A549 (cell line): ENCODE measurements around the gene CLIC4. TPM values are rescaled to one million over a fixed set of nuclear protein-coding genes. Genes with fewer than 3 reads are reported as not detected.

Experiments used
- ATAC-seq, 2 experiments: fragments of 200-7000 bp in 1 of 2; fragments of >200 bp in 1 of 2; cut with Nextera tagmentation in 1 of 2; cut with Tn5 transposase in 1 of 2; 3 replicates each; pipeline versions ENCODE4 v1.8.0 to v1.9.1; 2018 to 2020; ENCODE audit warnings: mild to moderate bottlenecking in 1 of 2, moderate library complexity in 1 of 2
- CTCF ChIA-PET: fragments of 300-600 bp; sonication (Branson Sonifier 250); formaldehyde crosslinking; extraction: SDS; loops from one replicate; lab custom pipeline; 2021; ENCODE audit warnings: antibody characterized with exemption, inconsistent platforms; lab: Yijun Ruan, JAX
- POLR2A ChIA-PET: fragments of 350-600 bp; formaldehyde crosslinking; extraction: SDS; loops from one replicate; lab custom pipeline; 2021; ENCODE audit warnings: antibody characterized with exemption, inconsistent platforms; lab: Yijun Ruan, JAX
- DNase-seq, 2 experiments: peaks; one replicate each; pipeline versions ENCODE4 v3.0.0 to v3.0.0-alpha.2; 2011 to 2016; ENCODE audit warnings: low read depth in 1 of 2, low spot score in 1 of 2
- FAIRE-seq: peaks from 2 replicates; lab custom pipeline; 2011; peaks lifted over from hg19 to GRCh38; lab: Jason Lieb, UNC
- H3K27ac ChIP-seq, 2 experiments: fragments of >200 bp; sonication (Bioruptor Twin); formaldehyde crosslinking; 3 replicates each; pipeline ENCODE4 v1.5.1; 2016 to 2017
- H3K4me1 ChIP-seq: fragments of >200 bp; sonication (Bioruptor Twin); formaldehyde crosslinking; 3 replicates; pipeline ENCODE4 v1.6.1; 2016
- H3K4me2 ChIP-seq: fragments of >200 bp; sonication (Bioruptor Twin); formaldehyde crosslinking; 3 replicates; pipeline ENCODE4 v1.6.1; 2016
- H3K4me3 ChIP-seq: fragments of >200 bp; sonication (Bioruptor Twin); formaldehyde crosslinking; 3 replicates; pipeline ENCODE4 v1.5.1; 2016
- H3K9me3 ChIP-seq: fragments of >200 bp; sonication (Bioruptor Twin); formaldehyde crosslinking; 3 replicates; pipeline ENCODE4 v1.6.1; 2016
- ATOH8 ChIP-seq: fragments of 250-450 bp; sonication (Bioruptor Pico); IDR thresholded peaks from 2 replicates; pipeline ENCODE4 v1.5.0; 2020; ENCODE audit warnings: low read depth, mild to moderate bottlenecking, moderate library complexity
- BCL3 ChIP-seq: fragments of >200 bp; sonication (Bioruptor Twin); formaldehyde crosslinking; IDR thresholded peaks from 3 replicates; pipeline ENCODE4 v1.6.1; 2016
- BHLHE40 ChIP-seq: IDR thresholded peaks from 2 replicates; pipeline ENCODE4 v1.6.1; 2012; ENCODE audit warnings: low read depth, low read length, inconsistent platforms
- CEBPB ChIP-seq, 2 experiments: fragments of >200 bp in 1 of 2; sonication (Bioruptor Twin) in 1 of 2; formaldehyde crosslinking in 1 of 2; IDR thresholded peaks; 2 replicates each; pipeline ENCODE4 v1.6.1; 2012 to 2016
- E2F6 ChIP-seq: IDR thresholded peaks from 2 replicates; pipeline ENCODE4 v1.6.1; 2012; ENCODE audit warnings: low read depth, borderline replicate concordance
- EHF ChIP-seq: fragments of 250-450 bp; sonication (Bioruptor Pico); IDR thresholded peaks from 2 replicates; pipeline ENCODE4 v1.5.0; 2020; ENCODE audit warnings: mild to moderate bottlenecking
- EHMT2 ChIP-seq: fragments of 200-600 bp; sonication (generic); IDR thresholded peaks from 2 replicates; pipeline ENCODE4 v1.6.1; 2016; ENCODE audit warnings: antibody characterized with exemption, low read depth, mild to moderate bottlenecking, moderate library complexity
- ELK1 ChIP-seq: fragments of 150-350 bp; IDR thresholded peaks from 2 replicates; pipeline ENCODE4 v1.6.1; 2014; ENCODE audit warnings: low read depth, mild to moderate bottlenecking, low read length
- FOSL2 ChIP-seq, 2 experiments: fragments of 450-650 bp in 1 of 2; fragments of >200 bp in 1 of 2; sonication (Bioruptor Twin) in 1 of 2; formaldehyde crosslinking; IDR thresholded peaks; 2 replicates each; pipeline versions ENCODE4 v1.5.0 to v1.6.1; 2016 to 2020; ENCODE audit warnings: mild to moderate bottlenecking in 1 of 2, moderate library complexity in 1 of 2
- FOXS1 ChIP-seq: fragments of 250-450 bp; sonication (Bioruptor Pico); IDR thresholded peaks from 2 replicates; pipeline ENCODE4 v1.5.0; 2020; ENCODE audit warnings: mild to moderate bottlenecking, moderate library complexity
- JUN ChIP-seq, 2 experiments: fragments of >200 bp; sonication (Bioruptor Twin); formaldehyde crosslinking; IDR thresholded peaks; 2 replicates in 1 of 2; 3 replicates in 1 of 2; pipeline ENCODE4 v1.6.1; 2016 to 2017
- NFE2L2 ChIP-seq: fragments of 150-350 bp; conservative IDR thresholded peaks from 2 replicates; pipeline ENCODE4 v1.6.1; 2014; ENCODE audit warnings: low read length
- POLR2AphosphoS2 ChIP-seq: conservative IDR thresholded peaks from 2 replicates; pipeline ENCODE4 v1.6.1; 2012; ENCODE audit warnings: low read length, improper control_type of control experiment, inconsistent platforms
- RARB ChIP-seq: fragments of 250-450 bp; sonication (Bioruptor Pico); IDR thresholded peaks from 2 replicates; pipeline ENCODE4 v1.8.0; 2021; ENCODE audit warnings: mild to moderate bottlenecking, moderate library complexity
- REST ChIP-seq: fragments of 200-600 bp; sonication (generic); IDR thresholded peaks from 2 replicates; pipeline ENCODE4 v1.6.1; 2016; ENCODE audit warnings: antibody characterized with exemption, mild to moderate bottlenecking, moderate library complexity
- RFX5 ChIP-seq: fragments of 450-650 bp; IDR thresholded peaks from 2 replicates; pipeline ENCODE4 v1.7.1; 2014; ENCODE audit warnings: antibody characterized with exemption, mild to moderate bottlenecking, moderate library complexity
- SREBF2 ChIP-seq: fragments of 450-650 bp; IDR thresholded peaks from 2 replicates; pipeline ENCODE4 v1.6.1; 2014; ENCODE audit warnings: mild to moderate bottlenecking, moderate library complexity
- TP53 ChIP-seq: fragments of 250-450 bp; sonication (Bioruptor Pico); IDR thresholded peaks from 2 replicates; pipeline ENCODE4 v1.5.0; 2021; ENCODE audit warnings: mild to moderate bottlenecking, moderate library complexity
- ZC3H11A ChIP-seq: fragments of 450-650 bp; IDR thresholded peaks from 2 replicates; pipeline ENCODE4 v1.6.1; 2014; ENCODE audit warnings: antibody characterized with exemption, mild to moderate bottlenecking
- ZNF302 ChIP-seq: fragments of 250-450 bp; sonication (Bioruptor Pico); IDR thresholded peaks from 2 replicates; pipeline ENCODE4 v1.9.0; 2021; ENCODE audit warnings: inconsistent platforms, mild to moderate bottlenecking, moderate library complexity
- WGBS: methylation state at CpG from one replicate; pipeline ENCODE4 v1.1.6; 2017; ENCODE audit errors: missing lambda C conversion rate; 5-methylcytosine and 5-hydroxymethylcytosine counted together
- polyA plus RNA-seq, 4 experiments: library from polyadenylated mRNA; depleted of rRNA in 3 of 4; stranded (reverse); fragments of >200 nt; fragmentation: RNase III in 1 of 4; extraction: RNeasy Plus Mini Kit Qiagen cat#74134 plus additional on column Dnase treatment in 1 of 4; gene quantifications; 2 replicates in 3 of 4; 3 replicates in 1 of 4; pipeline ENCODE4 v1.2.3, GENCODE V29; 2011 to 2017

CLIC4 gene
- polyA plus RNA-seq, 2 of the 4 experiments (the other 2 are of a cell fraction) = 52.1 to 97.4 TPM

- no peak overlapping the region for H3K4me3 ChIP-seq
- POLR2A ChIA-PET = no interaction called here
- TF ChIP-seq ZC3H11A = no peak
- DNase-seq (no peak), FAIRE-seq (no peak), ATAC-seq (no peak)
- H3K4me1 ChIP-seq = peaks cover 9% of the 10 kb centered on the region
- H3K27ac ChIP-seq = no peak overlapping the region
- 100% methylated on average over 2 of the region's 2 CpGs for WGBS
- CTCF ChIA-PET = no interaction called here
- no peak overlapping the region for H3K4me2 ChIP-seq
- H3K9me3 ChIP-seq = no peaks in the 10 kb centered on the region
These were observed 37.4 kb downstream of the CLIC4 start for GRCh38 chr1:24782689-24783088.

GRCh38 chr1:24783713-24784112 lies 38.5 kb downstream of the CLIC4 start:
- CTCF ChIA-PET = interaction anchor here (0.6 to 0.8 kb wide), 2 partner anchors 91 to 148 kb away, joined by 3 read pairs; no protein-coding TSS in a partner anchor
- TF ChIP-seq E2F6 (no peak), JUN (IDR thresholded peaks at IDR 0.05) (no peak), BHLHE40 (no peak), FOSL2 (IDR thresholded peaks at IDR 0.05) (no peak), FOSL2 (CRISPR knock-in tag; IDR thresholded peaks at IDR 0.05) (no peak)
- TF ChIP-seq, all 56 proteins: peak for 0
- no peak overlapping the region for H3K4me2 ChIP-seq
- peaks cover 9% of the 10 kb centered on the region for H3K4me1 ChIP-seq
- DNase-seq (no peak), FAIRE-seq (no peak), ATAC-seq (no peak)
- no peak overlapping the region for H3K27ac ChIP-seq
- WGBS = 87% methylated on average over 1 of the region's 1 CpG
- no peak overlapping the region for H3K4me3 ChIP-seq
- POLR2A ChIA-PET = no interaction called here
- no peaks in the 10 kb centered on the region for H3K9me3 ChIP-seq

GRCh38 chr1:24786191-24786590 lies 40.9 kb downstream of the CLIC4 start:
- H3K4me2 ChIP-seq = peak overlapping the region; percentile 56
- ChIA-PET CTCF (interaction anchor here (0.7 kb wide), 1 partner anchor 15 kb away, joined by 3 read pairs; no protein-coding TSS in a partner anchor), POLR2A (no interaction called here)
- no peaks in the 10 kb centered on the region for H3K9me3 ChIP-seq
- no peak overlapping the region for H3K4me3 ChIP-seq
- no peak for TF ChIP-seq ZNF302 (CRISPR knock-in tag)
- peak; percentile 22 to 42; a peak in 1 of 4 replicates for TF ChIP-seq CEBPB (IDR thresholded peaks at IDR 0.05)
- ATAC-seq = no peak
- no peak overlapping the region; a peak in 1 of 6 replicates for H3K27ac ChIP-seq
- H3K4me1 ChIP-seq = peaks cover 9% of the 10 kb centered on the region
- no peak for FAIRE-seq
- DNase-seq = no peak

- Histone ChIP-seq H3K4me3 (no peak overlapping the region), H3K9me3 (no peaks in the 10 kb centered on the region), H3K4me2 (no peak overlapping the region), H3K27ac (no peak overlapping the region), H3K4me1 (peaks cover 39% of the 10 kb centered on the region)
- TF ChIP-seq NFE2L2 (no peak), FOXS1 (CRISPR knock-in tag) (no peak), EHF (CRISPR knock-in tag) (no peak), RARB (CRISPR knock-in tag) (no peak), TP53 (CRISPR knock-in tag) (no peak), SREBF2 (no peak), ATOH8 (no peak), ELK1 (no peak), EHMT2 (no peak), FOSL2 (IDR thresholded peaks at IDR 0.05) (no peak), FOSL2 (CRISPR knock-in tag; IDR thresholded peaks at IDR 0.05) (no peak), RFX5 (no peak), REST (no peak), POLR2AphosphoS2 (no peak), BCL3 (no peak), ZC3H11A (no peak)
- CTCF ChIA-PET = no interaction called here
- no peak for ATAC-seq
- DNase-seq = no peak
- no peak for FAIRE-seq
- POLR2A ChIA-PET = no interaction called here
These were observed 45.2 kb downstream of the CLIC4 start for GRCh38 chr1:24790490-24790889.
